GM12874 (cell line): ENCODE results near the gene NMNAT3.

Experiments used
- CTCF ChIP-seq: IDR thresholded peaks from 2 replicates; pipeline ENCODE4 v1.5.1; 2011; ENCODE audit warnings: low read depth, mild to moderate bottlenecking, control low read depth, low read length, moderate library complexity; ENCODE audit not compliant: insufficient read depth

Gene NMNAT3

GRCh38 chr3:139517321-139518065 is 160.3 kb downstream of the NMNAT3 start:
- TF ChIP-seq CTCF: no peak

GRCh38 chr3:139514741-139515140 is 163.0 kb downstream of the NMNAT3 start:
- no peak for TF ChIP-seq CTCF
